ENCODE data around the gene SERINC3. TPM values are rescaled to one million over a fixed set of nuclear protein-coding genes. Genes with fewer than 3 reads are reported as not detected.

SERINC3 gene
- polyA plus RNA-seq, 1 of the 3 experiments (the other 2 are of a cell fraction): 105 TPM

- Histone ChIP-seq H3K36me3 (replicated peaks in 1 of 2; ENCODE audit: control insufficient read depth in 1 of 2, insufficient read depth in 2 of 2, low read length in 1 of 2) (no peaks in the 10 kb centered on the region), H3K4me2 (no peak overlapping the region), H3K27me3 (ENCODE audit: insufficient read depth) (no peaks in the 10 kb centered on the region), H3K79me2 (ENCODE audit: insufficient read depth) (peaks cover 79% of the 10 kb centered on the region), H3F3A (replicated peaks; ENCODE audit: insufficient read depth) (no peaks in the 10 kb centered on the region), H4K20me1 (ENCODE audit: insufficient read depth) (no peaks in the 10 kb centered on the region), H3K4me1 (ENCODE audit: control insufficient read depth in 1 of 2, insufficient read depth in 2 of 2, low read depth in 1 of 2, low read length in 1 of 2) (0 out of 4 replicates have a peak, but pooled peaks cover 0 to 7% of the 10 kb centered on the region in 2 experiments), H3K9me2 (no peaks in the 10 kb centered on the region), H3K27ac (ENCODE audit: low read depth in 2 of 2, low read length in 1 of 2) (no peak overlapping the region), H3K4me3 (ENCODE audit: low read depth in 2 of 2, low read length in 1 of 2) (no peak overlapping the region), H3K9ac (no peak overlapping the region), H2AFZ (ENCODE audit: low read depth) (no peak overlapping the region), H3K9me3 (no peaks in the 10 kb centered on the region)
- TF ChIP-seq RCOR1 (IDR thresholded peaks at IDR 0.05; ENCODE audit: low read length): no peak
- no peak for TF ChIP-seq RAD21 (IDR thresholded peaks at IDR 0.05; ENCODE audit: low read length)
- no peak for TF ChIP-seq TEAD4 (IDR thresholded peaks at IDR 0.05; ENCODE audit: borderline replicate concordance, insufficient read depth)
- TF ChIP-seq CHD2 (IDR thresholded peaks at IDR 0.05; ENCODE audit: low read length, partially characterized antibody): no peak
- ChIA-PET CTCF (interaction anchor here (0.8 to 1.2 kb wide), 2 partner anchors 67 to 142 kb away, joined by 3 to 4 read pairs; no protein-coding TSS in a partner anchor), POLR2A (no interaction called here)
- 88% methylated on average over 4 of the region's 4 CpGs for WGBS (ENCODE audit: low lambda C conversion rate)
- DNase-seq: no peak
These were observed 20.1 kb upstream of the SERINC3 start for GRCh38 chr20:44541992-44542391.

- Histone ChIP-seq H3K9ac (no peak overlapping the region), H3K9me3 (no peaks in the 10 kb centered on the region), H3K36me3 (replicated peaks in 1 of 2; ENCODE audit: control insufficient read depth in 1 of 2, insufficient read depth in 2 of 2, low read length in 1 of 2) (no peaks in the 10 kb centered on the region), H3K79me2 (ENCODE audit: insufficient read depth) (peaks cover 79% of the 10 kb centered on the region), H2AFZ (ENCODE audit: low read depth) (no peak overlapping the region), H3K4me2 (no peak overlapping the region; the same call in 1 of the 2 replicates), H3K27me3 (ENCODE audit: insufficient read depth) (no peaks in the 10 kb centered on the region), H4K20me1 (ENCODE audit: insufficient read depth) (no peaks in the 10 kb centered on the region), H3F3A (replicated peaks; ENCODE audit: insufficient read depth) (no peaks in the 10 kb centered on the region), H3K4me3 (ENCODE audit: low read depth in 2 of 2, low read length in 1 of 2) (no peak overlapping the region), H3K9me2 (no peaks in the 10 kb centered on the region), H3K27ac (ENCODE audit: low read depth in 2 of 2, low read length in 1 of 2) (peak overlapping the region in 1 of 2 experiments; percentile 38; a peak in 2 of 4 replicates), H3K4me1 (ENCODE audit: control insufficient read depth in 1 of 2, insufficient read depth in 2 of 2, low read depth in 1 of 2, low read length in 1 of 2) (0 out of 4 replicates have a peak, but pooled peaks cover 0 to 7% of the 10 kb centered on the region in 2 experiments)
- DNase-seq: no peak
- no peak for TF ChIP-seq RAD21 (IDR thresholded peaks at IDR 0.05; ENCODE audit: low read length)
- TF ChIP-seq TCF12 (IDR thresholded peaks at IDR 0.05): no peak
- TF ChIP-seq CHD2 (IDR thresholded peaks at IDR 0.05; ENCODE audit: low read length, partially characterized antibody): no peak
- TF ChIP-seq EZH2phosphoT487 (IDR thresholded peaks at IDR 0.05; ENCODE audit: borderline replicate concordance, low read depth): no peak
- no peak for TF ChIP-seq NFIC (IDR thresholded peaks at IDR 0.05; ENCODE audit: borderline replicate concordance)
- no peak for TF ChIP-seq IRF3 (IDR thresholded peaks at IDR 0.05; ENCODE audit: low read depth, low read length)
- no peak for TF ChIP-seq MXI1 (IDR thresholded peaks at IDR 0.05; ENCODE audit: low read depth, low read length)
- no peak for TF ChIP-seq TAF1 (IDR thresholded peaks at IDR 0.05; ENCODE audit: borderline replicate concordance, low read depth, low read length)
- TF ChIP-seq FOXJ3 (CRISPR knock-in tag; IDR thresholded peaks at IDR 0.05): no peak
- ChIA-PET POLR2A (no interaction called here), CTCF (interaction anchor here (0.8 kb wide), 1 partner anchor 24 kb away, joined by 3 read pairs; no protein-coding TSS in a partner anchor)
- 66% methylated on average over 6 of the region's 6 CpGs for WGBS (ENCODE audit: low lambda C conversion rate)
These were observed 19.0 kb upstream of the SERINC3 start for GRCh38 chr20:44540834-44541233.

Data from SK-N-SH (cell line).